Mammary epithelial cell (primary cell): ENCODE measurements around the gene PHF19.

Experiments
- EZH2 ChIP-seq: IDR thresholded peaks from 2 replicates; pipeline ENCODE4 v1.6.1; 2012; ENCODE audit warnings: low read length, inconsistent platforms, borderline replicate concordance
- TF ChIP-seq, protein P1 (sequence below), 2 donors: IDR thresholded peaks in 1 of 2; conservative IDR thresholded peaks in 1 of 2; 2 replicates each; pipeline ENCODE4 v1.5.1; 2011 to 2012; ENCODE audit warnings: inconsistent platforms in 2 of 2, low read length in 2 of 2, mild to moderate bottlenecking in 2 of 2, control low read depth in 1 of 2, low read depth in 1 of 2; ENCODE audit not compliant: insufficient read depth in 1 of 2; ENCODE audit errors: extremely low read depth in 1 of 2

DNA sequence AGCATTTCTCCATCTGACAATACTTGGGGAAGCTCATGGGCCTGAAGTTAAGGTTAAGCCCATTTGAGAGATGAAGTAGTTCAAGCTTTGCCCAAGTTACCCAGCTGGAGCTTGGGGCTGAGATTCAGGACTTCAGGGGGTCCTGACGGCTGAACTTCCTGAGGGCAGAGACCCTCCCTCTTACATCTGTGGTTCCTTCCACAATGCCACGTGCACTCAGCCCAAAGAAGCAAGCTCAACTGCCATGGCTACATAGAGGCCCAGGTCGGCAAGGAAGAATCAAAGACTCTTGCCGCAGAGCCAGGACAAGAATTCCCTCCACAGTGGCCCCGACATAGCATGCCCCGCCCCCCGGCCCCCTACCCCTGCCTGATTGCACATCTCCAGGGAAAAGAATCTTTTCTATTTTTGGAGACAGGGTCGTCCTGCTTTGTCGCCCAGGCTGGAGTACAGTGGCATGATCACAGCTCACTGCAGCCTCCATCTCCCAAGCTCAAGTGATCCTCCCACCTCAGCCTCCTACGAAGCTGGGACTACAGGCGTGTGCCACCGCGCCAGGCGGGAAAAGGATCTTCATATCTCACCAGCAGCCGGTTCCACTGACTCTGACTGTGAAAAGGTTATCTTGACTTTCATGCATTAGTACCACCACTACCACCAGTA, 9.2 kb downstream of the PHF19 start:
- TF ChIP-seq, protein P1, sequence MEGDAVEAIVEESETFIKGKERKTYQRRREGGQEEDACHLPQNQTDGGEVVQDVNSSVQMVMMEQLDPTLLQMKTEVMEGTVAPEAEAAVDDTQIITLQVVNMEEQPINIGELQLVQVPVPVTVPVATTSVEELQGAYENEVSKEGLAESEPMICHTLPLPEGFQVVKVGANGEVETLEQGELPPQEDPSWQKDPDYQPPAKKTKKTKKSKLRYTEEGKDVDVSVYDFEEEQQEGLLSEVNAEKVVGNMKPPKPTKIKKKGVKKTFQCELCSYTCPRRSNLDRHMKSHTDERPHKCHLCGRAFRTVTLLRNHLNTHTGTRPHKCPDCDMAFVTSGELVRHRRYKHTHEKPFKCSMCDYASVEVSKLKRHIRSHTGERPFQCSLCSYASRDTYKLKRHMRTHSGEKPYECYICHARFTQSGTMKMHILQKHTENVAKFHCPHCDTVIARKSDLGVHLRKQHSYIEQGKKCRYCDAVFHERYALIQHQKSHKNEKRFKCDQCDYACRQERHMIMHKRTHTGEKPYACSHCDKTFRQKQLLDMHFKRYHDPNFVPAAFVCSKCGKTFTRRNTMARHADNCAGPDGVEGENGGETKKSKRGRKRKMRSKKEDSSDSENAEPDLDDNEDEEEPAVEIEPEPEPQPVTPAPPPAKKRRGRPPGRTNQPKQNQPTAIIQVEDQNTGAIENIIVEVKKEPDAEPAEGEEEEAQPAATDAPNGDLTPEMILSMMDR (conservative IDR thresholded peaks at IDR 0.05 in 1 of 2, IDR thresholded peaks at IDR 0.05 in 1 of 2; ENCODE audit: extremely low read depth in 1 of 2, insufficient read depth in 1 of 2, low read depth in 1 of 2, low read length in 2 of 2): no peak
- TF ChIP-seq EZH2: no peak
